A549 treated with dexamethasone at 1 μM for 4 hours (cell line): ENCODE results near the gene KDELR3. TPM values are rescaled to one million over a fixed set of nuclear protein-coding genes. Genes with fewer than 3 reads are reported as not detected.

Experiments
- total RNA-seq: library from RNA; stranded (reverse); fragments of 200-300 nt; extraction: Qiagen RNA extraction; gene quantifications from 5 replicates; pipeline ENCODE4 v1.2.3, GENCODE V29; 2022

The KDELR3 gene
- total RNA-seq: 19.3 to 21.4 TPM (median 20.7 TPM) in 5 replicates

GRCh38 chr22:38467904-38468442 is at the start of gene KDELR3:
KDELR3 (plus strand) TSS chr22:38468096; CDS start chr22:38468234, 138 bp downstream.

GRCh38 chr22:38455076-38455529 is 12.8 kb upstream of the KDELR3 start, which contains the start of gene KCNJ4:
KCNJ4 (minus strand) TSS chr22:38455199; CDS start chr22:38428132, 27,067 bp downstream.

DNA sequence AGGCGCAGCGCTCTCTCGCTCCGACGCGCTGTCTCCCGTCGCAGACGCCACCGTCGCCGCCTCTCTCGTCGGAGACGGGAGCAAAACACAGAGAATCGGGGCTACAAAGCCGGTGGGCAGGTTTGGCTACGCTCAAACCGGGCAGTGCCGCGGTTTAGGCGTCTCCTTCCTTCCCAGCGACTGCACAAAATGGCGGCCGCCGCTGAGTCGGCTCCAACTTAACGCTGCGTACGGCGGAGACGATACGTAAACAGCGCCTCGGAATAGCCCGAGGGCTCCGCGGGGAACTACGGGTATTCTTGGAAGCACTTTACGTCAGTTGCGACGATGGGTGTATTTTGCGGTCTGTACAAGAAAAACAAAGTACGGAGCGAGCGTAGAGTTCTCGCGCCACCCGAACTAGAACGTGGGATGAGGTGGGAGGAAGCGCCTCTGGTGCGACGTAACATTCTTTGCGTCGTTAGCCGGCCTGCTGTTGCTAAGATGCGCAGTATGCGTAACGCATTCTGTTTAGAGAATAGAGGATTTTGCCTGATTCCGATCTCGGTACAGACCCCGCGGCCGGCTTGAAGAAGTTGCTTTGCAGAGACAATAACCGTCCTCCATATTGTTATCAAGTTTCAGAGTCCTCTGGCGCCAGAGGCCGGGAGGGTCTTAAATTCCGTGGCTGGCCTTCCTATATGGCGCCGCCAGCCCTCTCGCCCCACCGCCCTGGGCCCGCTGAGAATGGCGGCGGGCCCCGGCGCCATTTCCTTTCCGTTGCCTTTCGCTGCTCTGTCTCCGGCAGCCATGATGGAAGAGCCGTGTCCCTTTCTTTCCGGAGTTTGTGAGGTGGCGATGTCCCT is 38.4 kb downstream of the KDELR3 start, which contains the start of gene DDX17:
DDX17 (minus strand) TSS at position 194 of the 845 bp plus-strand sequence.

Other genes with a start within 250 kb of the KDELR3 start
- gene TMEM184B, start 195.1 kb upstream of the KDELR3 start, total RNA-seq: 39.6 to 65.7 TPM (median 63.2 TPM) in 5 replicates
- gene CSNK1E, start 150.7 kb upstream of the KDELR3 start, total RNA-seq: 83.4 to 109 TPM (median 102 TPM) in 5 replicates
- 0.72 to 1.2 TPM (median 0.81 TPM) in 5 replicates for gene KCNJ4, start 12.9 kb upstream of the KDELR3 start, total RNA-seq
- gene DDX17, start 38.2 kb downstream of the KDELR3 start, total RNA-seq: 77.5 to 121 TPM (median 113 TPM) in 5 replicates
- gene DMC1, start 102.1 kb downstream of the KDELR3 start, total RNA-seq: 3.1 to 5.8 TPM (median 3.4 TPM) in 5 replicates
- gene FAM227A, start 188.3 kb downstream of the KDELR3 start, total RNA-seq: 0.47 to 0.68 TPM (median 0.62 TPM) in 5 replicates
- 14.6 to 16.1 TPM (median 15.0 TPM) in 5 replicates for gene CBY1, start 188.5 kb downstream of the KDELR3 start, total RNA-seq
- 67.2 to 88.7 TPM (median 77.4 TPM) in 5 replicates for gene TOMM22, start 213.9 kb downstream of the KDELR3 start, total RNA-seq
- gene JOSD1, start 232.8 kb downstream of the KDELR3 start, total RNA-seq: 27.5 to 32.6 TPM (median 31.2 TPM) in 5 replicates
- gene GTPBP1, start 237.8 kb downstream of the KDELR3 start, total RNA-seq: 5.8 to 10.7 TPM (median 9.7 TPM) in 5 replicates